Activated CD8-positive, alpha-beta memory T cell treated with anti-CD3 and anti-CD28 coated beads, Interleukin-2, amount 10 ng/mL, durations not matched to agents 7 days and 5 days (primary cell): ENCODE data around the gene UPF3A. TPM values are rescaled to one million over a fixed set of nuclear protein-coding genes. Genes with fewer than 3 reads are reported as not detected.

Experiments
- ATAC-seq: fragments of 150-1000 bp; cut with Tn5 transposase; one replicate; pipeline ENCODE4 v1.10.0; 2021; ENCODE audit warnings: moderate library complexity
- CTCF ChIA-PET: fragments of 350-600 bp; sonication (Branson Sonifier 250); formaldehyde crosslinking; loops from one replicate; lab custom pipeline; 2021; ENCODE audit warnings: antibody characterized with exemption; lab: Charles Lee
- DNase-seq: peaks from one replicate; pipeline ENCODE4 v3.0.0-alpha.2; 2020
- H3K27ac Mint-ChIP-seq: one replicate; pipeline ENCODE4 v1.8.0; 2021; ENCODE audit warnings: mild to moderate bottlenecking, mixed read lengths
- H3K27me3 Mint-ChIP-seq: one replicate; pipeline ENCODE4 v1.8.0; 2021; ENCODE audit warnings: mixed read lengths
- H3K36me3 Mint-ChIP-seq: one replicate; pipeline ENCODE4 v1.8.0; 2021; ENCODE audit warnings: mild to moderate bottlenecking, mixed read lengths
- H3K4me1 Mint-ChIP-seq: one replicate; pipeline ENCODE4 v1.8.0; 2021; ENCODE audit warnings: mixed read lengths
- H3K4me3 Mint-ChIP-seq: one replicate; pipeline ENCODE4 v1.8.0; 2021; ENCODE audit warnings: mild to moderate bottlenecking, moderate library complexity, mixed read lengths
- H3K9me3 Mint-ChIP-seq: one replicate; pipeline ENCODE4 v1.8.0; 2022; ENCODE audit warnings: low read depth, mixed read lengths
- total RNA-seq, 2 experiments: library from RNA; stranded (reverse); gene quantifications; one replicate each; pipeline ENCODE4 v1.2.3, GENCODE V29; 2021

The UPF3A gene
- total RNA-seq, 2 experiments from 2014 or later = 56.1 to 63.4 TPM

- H3K4me1 Mint-ChIP-seq = peaks cover 2% of the 10 kb centered on the region
- DNase-seq = no peak
- no peak for ATAC-seq
Observed at GRCh38 chr13:114296448-114296847, 15.0 kb downstream of the UPF3A start.

GRCh38 chr13:114296902-114297301 is 15.5 kb downstream of the UPF3A start:
- CTCF ChIA-PET = interaction anchor here (1.1 kb wide), 1 partner anchor 14 kb away, joined by 3 read pairs; no protein-coding TSS in a partner anchor
- ATAC-seq = no peak
- Mint-ChIP-seq H3K36me3 (peaks cover 31% of the 10 kb centered on the region), H3K27me3 (no peaks in the 10 kb centered on the region), H3K9me3 (no peaks in the 10 kb centered on the region), H3K4me1 (peaks cover 2% of the 10 kb centered on the region), H3K27ac (no peak overlapping the region), H3K4me3 (no peak overlapping the region)
- DNase-seq = no peak

More at GRCh38 chr13:114296448-114296847, 15.0 kb downstream of the UPF3A start:
- Mint-ChIP-seq H3K27ac (no peak overlapping the region), H3K9me3 (no peaks in the 10 kb centered on the region), H3K27me3 (no peaks in the 10 kb centered on the region), H3K36me3 (peaks cover 31% of the 10 kb centered on the region), H3K4me3 (no peak overlapping the region)
- CTCF ChIA-PET = interaction anchor here (0.8 to 1.1 kb wide), 2 partner anchors 13 to 52 kb away, joined by 3 read pairs; no protein-coding TSS in a partner anchor

GRCh38 chr13:114298866-114299265 is 17.5 kb downstream of the UPF3A start:
- Mint-ChIP-seq H3K27ac (peak overlapping the region; percentile 9), H3K4me3 (no peak overlapping the region), H3K27me3 (no peaks in the 10 kb centered on the region), H3K4me1 (no peaks in the 10 kb centered on the region), H3K9me3 (no peaks in the 10 kb centered on the region), H3K36me3 (peaks cover 27% of the 10 kb centered on the region)
- CTCF ChIA-PET = no interaction called here
- no peak for DNase-seq
- no peak for ATAC-seq

- Mint-ChIP-seq H3K9me3 (no peaks in the 10 kb centered on the region), H3K4me3 (no peak overlapping the region), H3K4me1 (no peaks in the 10 kb centered on the region), H3K27ac (no peak overlapping the region), H3K36me3 (peaks cover 28% of the 10 kb centered on the region), H3K27me3 (no peaks in the 10 kb centered on the region)
- no peak for ATAC-seq
- DNase-seq = no peak
- CTCF ChIA-PET = no interaction called here
Observed at GRCh38 chr13:114299604-114300305, 18.4 kb downstream of the UPF3A start.

- H3K9me3 Mint-ChIP-seq = no peaks in the 10 kb centered on the region
- H3K36me3 Mint-ChIP-seq = peaks cover 37% of the 10 kb centered on the region
- no peak overlapping the region for H3K4me3 Mint-ChIP-seq
- H3K27ac Mint-ChIP-seq = no peak overlapping the region
- CTCF ChIA-PET = interaction anchor here (1.2 kb wide), 1 partner anchor 9 kb away, joined by 4 read pairs; no protein-coding TSS in a partner anchor
- DNase-seq (no peak), ATAC-seq (no peak)
- no peaks in the 10 kb centered on the region for H3K4me1 Mint-ChIP-seq
- no peaks in the 10 kb centered on the region for H3K27me3 Mint-ChIP-seq
Observed at GRCh38 chr13:114303700-114304327, 22.4 kb downstream of the UPF3A start.

GRCh38 chr13:114304346-114305034 is 23.1 kb downstream of the UPF3A start:
- no peaks in the 10 kb centered on the region for H3K9me3 Mint-ChIP-seq
- DNase-seq (no peak), ATAC-seq (no peak)
- no peaks in the 10 kb centered on the region for H3K27me3 Mint-ChIP-seq
- H3K4me1 Mint-ChIP-seq = no peaks in the 10 kb centered on the region
- no peak overlapping the region for H3K4me3 Mint-ChIP-seq
- H3K36me3 Mint-ChIP-seq = peaks cover 33% of the 10 kb centered on the region
- H3K27ac Mint-ChIP-seq = no peak overlapping the region
- CTCF ChIA-PET = interaction anchor here (1.2 kb wide), 1 partner anchor 10 kb away, joined by 4 read pairs; no protein-coding TSS in a partner anchor

GRCh38 chr13:114309086-114309485 is 27.7 kb downstream of the UPF3A start:
- DNase-seq = no peak
- no peak overlapping the region for H3K27ac Mint-ChIP-seq
- H3K27me3 Mint-ChIP-seq = no peaks in the 10 kb centered on the region
- ATAC-seq = no peak
- CTCF ChIA-PET = interaction anchor here (1.3 kb wide), 1 partner anchor 27 kb away, joined by 3 read pairs; no protein-coding TSS in a partner anchor
- peaks cover 13% of the 10 kb centered on the region for H3K4me1 Mint-ChIP-seq
- peaks cover 16% of the 10 kb centered on the region for H3K36me3 Mint-ChIP-seq
- no peaks in the 10 kb centered on the region for H3K9me3 Mint-ChIP-seq
- no peak overlapping the region for H3K4me3 Mint-ChIP-seq

- no peak for DNase-seq
- H3K9me3 Mint-ChIP-seq = no peaks in the 10 kb centered on the region
- no peak overlapping the region for H3K27ac Mint-ChIP-seq
- H3K4me1 Mint-ChIP-seq = peaks cover 15% of the 10 kb centered on the region
- H3K4me3 Mint-ChIP-seq = no peak overlapping the region
- no peaks in the 10 kb centered on the region for H3K27me3 Mint-ChIP-seq
- no peak for ATAC-seq
- peaks cover 14% of the 10 kb centered on the region for H3K36me3 Mint-ChIP-seq
- CTCF ChIA-PET = interaction anchor here (1.3 kb wide), 1 partner anchor 26 kb away, joined by 3 read pairs; no protein-coding TSS in a partner anchor
Observed at GRCh38 chr13:114309806-114310410, 28.5 kb downstream of the UPF3A start.

- H3K27me3 Mint-ChIP-seq = no peaks in the 10 kb centered on the region
- no peak overlapping the region for H3K4me3 Mint-ChIP-seq
- H3K9me3 Mint-ChIP-seq = no peaks in the 10 kb centered on the region
- no peak overlapping the region for H3K27ac Mint-ChIP-seq
- ATAC-seq (no peak), DNase-seq (no peak)
- CTCF ChIA-PET = interaction anchor here (1.6 kb wide), 1 partner anchor 29 kb away, joined by 4 read pairs; the partner anchor contains the start of gene UPF3A
- H3K36me3 Mint-ChIP-seq = peaks cover 20% of the 10 kb centered on the region
- H3K4me1 Mint-ChIP-seq = peaks cover 23% of the 10 kb centered on the region
Observed at GRCh38 chr13:114310956-114311355, 29.6 kb downstream of the UPF3A start.

GRCh38 chr13:114311387-114311786 is 30.0 kb downstream of the UPF3A start:
- no peak overlapping the region for H3K27ac Mint-ChIP-seq
- DNase-seq (no peak), ATAC-seq (no peak)
- H3K9me3 Mint-ChIP-seq = no peaks in the 10 kb centered on the region
- no peak overlapping the region for H3K4me3 Mint-ChIP-seq
- peaks cover 17% of the 10 kb centered on the region for H3K36me3 Mint-ChIP-seq
- H3K4me1 Mint-ChIP-seq = peaks cover 23% of the 10 kb centered on the region
- no peaks in the 10 kb centered on the region for H3K27me3 Mint-ChIP-seq
- CTCF ChIA-PET = interaction anchor here (1.6 kb wide), 1 partner anchor 30 kb away, joined by 4 read pairs; the partner anchor contains the start of gene UPF3A

GRCh38 chr13:114311908-114312307 is 30.5 kb downstream of the UPF3A start:
- no peaks in the 10 kb centered on the region for H3K9me3 Mint-ChIP-seq
- CTCF ChIA-PET = interaction anchor here (1.6 kb wide), 1 partner anchor 30 kb away, joined by 4 read pairs; the partner anchor contains the start of gene UPF3A
- peaks cover 13% of the 10 kb centered on the region for H3K36me3 Mint-ChIP-seq

GRCh38 chr13:114313061-114313860 is 31.9 kb downstream of the UPF3A start:
- Mint-ChIP-seq H3K27ac (peak overlapping the region; percentile 90), H3K36me3 (peaks cover 13% of the 10 kb centered on the region), H3K4me1 (peaks cover 38% of the 10 kb centered on the region), H3K9me3 (no peaks in the 10 kb centered on the region), H3K4me3 (peak overlapping the region; percentile 79), H3K27me3 (no peaks in the 10 kb centered on the region)
- CTCF ChIA-PET = interaction anchor here (0.9 kb wide), 1 partner anchor 31 kb away, joined by 5 read pairs; no protein-coding TSS in a partner anchor
- ATAC-seq = no peak
- peak; percentile 44 for DNase-seq

More at GRCh38 chr13:114311908-114312307, 30.5 kb downstream of the UPF3A start:
- no peaks in the 10 kb centered on the region for H3K27me3 Mint-ChIP-seq
- no peak for DNase-seq
- H3K4me3 Mint-ChIP-seq = no peak overlapping the region
- ATAC-seq = no peak
- H3K27ac Mint-ChIP-seq = no peak overlapping the region
- H3K4me1 Mint-ChIP-seq = peaks cover 28% of the 10 kb centered on the region
